Suprapubic skin (tissue), 4 donors: ENCODE data around the gene GBP7. TPM values are rescaled to one million over a fixed set of nuclear protein-coding genes. Genes with fewer than 3 reads are reported as not detected.

Experiments
- DNase-seq, 2 donors: peaks; one replicate each; pipeline ENCODE4 v3.0.0-alpha.2; 2019; ENCODE audit warnings: low spot score in 2 of 2
- H3K27ac ChIP-seq: fragments of 200-600 bp; sonication (generic); one replicate; pipeline ENCODE4 v1.5.1; 2019
- H3K27me3 ChIP-seq: fragments of 200-600 bp; sonication (generic); one replicate; pipeline ENCODE4 v1.5.1; 2019
- H3K36me3 ChIP-seq: fragments of 200-600 bp; sonication (generic); one replicate; pipeline ENCODE4 v1.5.1; 2019
- H3K4me1 ChIP-seq: fragments of 200-600 bp; sonication (generic); one replicate; pipeline ENCODE4 v1.5.1; 2019
- H3K4me3 ChIP-seq: fragments of 200-600 bp; sonication (generic); one replicate; pipeline ENCODE4 v1.5.1; 2019; ENCODE audit warnings: mild to moderate bottlenecking
- H3K9me3 ChIP-seq: fragments of 200-600 bp; sonication (generic); one replicate; pipeline ENCODE4 v1.5.1; 2019
- CTCF ChIP-seq, 2 donors: fragments of 200-600 bp in 1 of 2; fragments of 450-650 bp in 1 of 2; sonication (generic) in 1 of 2; IDR thresholded peaks; one replicate each; pipeline ENCODE4 v1.5.1; 2016 to 2019; ENCODE audit warnings: antibody characterized with exemption in 2 of 2, mild to moderate bottlenecking in 1 of 2, moderate library complexity in 1 of 2
- EP300 ChIP-seq: sonication (generic); formaldehyde crosslinking; IDR thresholded peaks from one replicate; pipeline ENCODE4 v1.6.1; 2017; ENCODE audit warnings: antibody characterized with exemption
- POLR2A ChIP-seq, 2 donors: fragments of 450-650 bp; IDR thresholded peaks; one replicate each; pipeline ENCODE4 v1.6.1; 2017; ENCODE audit warnings: antibody characterized with exemption in 2 of 2, mild to moderate bottlenecking in 2 of 2, moderate library complexity in 2 of 2
- POLR2AphosphoS5 ChIP-seq, 3 donors: sonication (generic); formaldehyde crosslinking; IDR thresholded peaks; one replicate each; pipeline ENCODE4 v1.6.1; 2017; ENCODE audit warnings: antibody characterized with exemption in 3 of 3
- WGBS: methylation state at CpG from one replicate; pipeline ENCODE4 v1.1.5; 2018; 5-methylcytosine and 5-hydroxymethylcytosine counted together
- total RNA-seq, 4 donors: library from RNA; depleted of rRNA; stranded (reverse); fragments of >200 nt; gene quantifications; one replicate each; pipeline ENCODE4 v1.1.0, GENCODE V29; 2016

Gene GBP7
- total RNA-seq, 4 donors from 2014 or later: not detected

GRCh38 chr1:89151047-89151446 is 24.8 kb downstream of the GBP7 start:
- TF ChIP-seq CTCF (IDR thresholded peaks at IDR 0.05) (no peak), POLR2A (IDR thresholded peaks at IDR 0.05) (no peak), EP300 (no peak), POLR2AphosphoS5 (IDR thresholded peaks at IDR 0.05) (no peak)

GRCh38 chr1:89149976-89150375 is 25.8 kb downstream of the GBP7 start:
- H3K27me3 ChIP-seq: no peaks in the 10 kb centered on the region
- no peak overlapping the region for H3K27ac ChIP-seq
- DNase-seq: no peak
- no peaks in the 10 kb centered on the region for H3K9me3 ChIP-seq
- TF ChIP-seq CTCF (IDR thresholded peaks at IDR 0.05) (no peak), POLR2AphosphoS5 (IDR thresholded peaks at IDR 0.05) (no peak), EP300 (no peak), POLR2A (IDR thresholded peaks at IDR 0.05) (no peak)
- no peak overlapping the region for H3K4me3 ChIP-seq
- H3K4me1 ChIP-seq: no peaks in the 10 kb centered on the region
- 76% methylated on average over 3 of the region's 3 CpGs for WGBS
- H3K36me3 ChIP-seq: no peaks in the 10 kb centered on the region

More at GRCh38 chr1:89151047-89151446, 24.8 kb downstream of the GBP7 start:
- Histone ChIP-seq H3K9me3 (no peaks in the 10 kb centered on the region), H3K4me1 (no peaks in the 10 kb centered on the region), H3K36me3 (no peaks in the 10 kb centered on the region), H3K27ac (no peak overlapping the region), H3K27me3 (no peaks in the 10 kb centered on the region), H3K4me3 (no peak overlapping the region)
- DNase-seq: no peak
- 49% methylated on average over 1 of the region's 1 CpG for WGBS

GRCh38 chr1:89149229-89149628 is 26.6 kb downstream of the GBP7 start:
- DNase-seq: no peak
- H3K27ac ChIP-seq: no peak overlapping the region
- no peaks in the 10 kb centered on the region for H3K27me3 ChIP-seq
- no peak overlapping the region for H3K4me3 ChIP-seq
- H3K4me1 ChIP-seq: no peaks in the 10 kb centered on the region
- TF ChIP-seq POLR2A (IDR thresholded peaks at IDR 0.05): no peak
- TF ChIP-seq EP300: no peak
- TF ChIP-seq CTCF (IDR thresholded peaks at IDR 0.05): no peak
- TF ChIP-seq POLR2AphosphoS5 (IDR thresholded peaks at IDR 0.05): no peak
- no peaks in the 10 kb centered on the region for H3K36me3 ChIP-seq
- WGBS: 54% methylated on average over 3 of the region's 3 CpGs
- H3K9me3 ChIP-seq: no peaks in the 10 kb centered on the region

GRCh38 chr1:89147678-89148658 is 27.8 kb downstream of the GBP7 start:
- no peaks in the 10 kb centered on the region for H3K27me3 ChIP-seq
- no peak overlapping the region for H3K4me3 ChIP-seq
- WGBS: 84% methylated on average over 3 of the region's 3 CpGs
- DNase-seq: no peak
- TF ChIP-seq POLR2A (IDR thresholded peaks at IDR 0.05) (no peak), EP300 (no peak), POLR2AphosphoS5 (IDR thresholded peaks at IDR 0.05) (no peak), CTCF (IDR thresholded peaks at IDR 0.05) (no peak)
- H3K36me3 ChIP-seq: no peaks in the 10 kb centered on the region
- H3K27ac ChIP-seq: no peak overlapping the region
- no peaks in the 10 kb centered on the region for H3K9me3 ChIP-seq
- H3K4me1 ChIP-seq: no peaks in the 10 kb centered on the region

- no peak for DNase-seq
- H3K27ac ChIP-seq: no peak overlapping the region
- H3K9me3 ChIP-seq: no peaks in the 10 kb centered on the region
- H3K36me3 ChIP-seq: no peaks in the 10 kb centered on the region
- no peaks in the 10 kb centered on the region for H3K27me3 ChIP-seq
- 68% methylated on average over 3 of the region's 3 CpGs for WGBS
- no peaks in the 10 kb centered on the region for H3K4me1 ChIP-seq
- H3K4me3 ChIP-seq: no peak overlapping the region
- TF ChIP-seq POLR2AphosphoS5 (IDR thresholded peaks at IDR 0.05) (no peak), EP300 (no peak), POLR2A (IDR thresholded peaks at IDR 0.05) (no peak), CTCF (IDR thresholded peaks at IDR 0.05) (no peak)
Measured at GRCh38 chr1:89146721-89147120, 29.1 kb downstream of the GBP7 start.
